ENCODE results near the gene R3HDM1. TPM values are rescaled to one million over a fixed set of nuclear protein-coding genes. Genes with fewer than 3 reads are reported as not detected.
"Not testable (repeated sequence)": the region's sequence is repeated elsewhere in the genome, so short reads cannot be mapped to it uniquely, and the experiment has no call there.

The R3HDM1 gene
- total and polyA plus RNA-seq, 2 donors, result 13.5 to 27.5 TPM

GRCh38 chr2:135587958-135588357 is 56.7 kb downstream of the R3HDM1 start:
- H3K4me3 ChIP-seq (ENCODE audit: low read depth, low read length), result no peak overlapping the region
- 84% methylated on average over 1 of the region's 1 CpG for WGBS
- H3K36me3 ChIP-seq (ENCODE audit: insufficient read depth), result no peaks in the 10 kb centered on the region
- H3K4me1 ChIP-seq (ENCODE audit: insufficient read depth), result no peaks in the 10 kb centered on the region
- no peak overlapping the region for H3K27ac ChIP-seq (ENCODE audit: low read depth)
- no peak for DNase-seq (ENCODE audit: extremely low spot score)

- no peak for DNase-seq (ENCODE audit: extremely low spot score)
- no peak overlapping the region for H3K27ac ChIP-seq (ENCODE audit: low read depth)
- no peak overlapping the region for H3K4me3 ChIP-seq (ENCODE audit: low read depth, low read length)
- no peaks in the 10 kb centered on the region for H3K36me3 ChIP-seq (ENCODE audit: insufficient read depth)
- H3K4me1 ChIP-seq (ENCODE audit: insufficient read depth), result no peaks in the 10 kb centered on the region
- 55% methylated on average over 2 of the region's 2 CpGs for WGBS
These were observed 59.5 kb downstream of the R3HDM1 start for GRCh38 chr2:135590619-135591260.

- Histone ChIP-seq H3K4me3 (ENCODE audit: low read depth, low read length) (no peak overlapping the region), H3K27ac (ENCODE audit: low read depth) (no peak overlapping the region), H3K36me3 (ENCODE audit: insufficient read depth) (peaks cover 5% of the 10 kb centered on the region), H3K4me1 (ENCODE audit: insufficient read depth) (no peaks in the 10 kb centered on the region)
- no peak for DNase-seq (ENCODE audit: extremely low spot score)
- WGBS, result 91% methylated on average over 2 of the region's 2 CpGs
These were observed 69.6 kb downstream of the R3HDM1 start for GRCh38 chr2:135600915-135601314.

- Histone ChIP-seq H3K4me3 (ENCODE audit: low read depth, low read length) (no peak overlapping the region), H3K27ac (ENCODE audit: low read depth) (no peak overlapping the region), H3K36me3 (ENCODE audit: insufficient read depth) (peaks cover 5% of the 10 kb centered on the region), H3K4me1 (ENCODE audit: insufficient read depth) (no peaks in the 10 kb centered on the region)
- WGBS, result 51% methylated on average over 7 of the region's 7 CpGs
- no peak for DNase-seq (ENCODE audit: extremely low spot score)
These were observed 72.3 kb downstream of the R3HDM1 start for GRCh38 chr2:135603543-135603942.

GRCh38 chr2:135607561-135607960 is 76.3 kb downstream of the R3HDM1 start:
- H3K4me1 ChIP-seq (ENCODE audit: insufficient read depth), result no peaks in the 10 kb centered on the region
- H3K4me3 ChIP-seq (ENCODE audit: low read depth, low read length), result no peak overlapping the region
- no peak overlapping the region for H3K27ac ChIP-seq (ENCODE audit: low read depth)
- DNase-seq (ENCODE audit: extremely low spot score), result no peak
- 97% methylated on average over 2 of the region's 2 CpGs for WGBS
- H3K36me3 ChIP-seq (ENCODE audit: insufficient read depth), result peaks cover 5% of the 10 kb centered on the region

GRCh38 chr2:135612319-135612718 is 81.0 kb downstream of the R3HDM1 start:
- no peak overlapping the region for H3K27ac ChIP-seq (ENCODE audit: low read depth)
- H3K4me3 ChIP-seq (ENCODE audit: low read depth, low read length), result no peak overlapping the region
- no peaks in the 10 kb centered on the region for H3K4me1 ChIP-seq (ENCODE audit: insufficient read depth)
- WGBS, result 96% methylated on average over 2 of the region's 2 CpGs
- DNase-seq (ENCODE audit: extremely low spot score), result no peak
- H3K36me3 ChIP-seq (ENCODE audit: insufficient read depth), result no peaks in the 10 kb centered on the region

- H3K36me3 ChIP-seq (ENCODE audit: insufficient read depth), result no peaks in the 10 kb centered on the region
- no peak for DNase-seq (ENCODE audit: extremely low spot score)
- no peak overlapping the region for H3K27ac ChIP-seq (ENCODE audit: low read depth)
- H3K4me1 ChIP-seq (ENCODE audit: insufficient read depth), result no peaks in the 10 kb centered on the region
- H3K4me3 ChIP-seq (ENCODE audit: low read depth, low read length), result no peak overlapping the region
- WGBS, result 91% methylated on average over 3 of the region's 3 CpGs
These were observed 84.1 kb downstream of the R3HDM1 start for GRCh38 chr2:135615404-135615803.

- no peak overlapping the region for H3K4me3 ChIP-seq (ENCODE audit: low read depth, low read length)
- H3K27ac ChIP-seq (ENCODE audit: low read depth), result no peak overlapping the region
- H3K4me1 ChIP-seq (ENCODE audit: insufficient read depth), result no peaks in the 10 kb centered on the region
- no peaks in the 10 kb centered on the region for H3K36me3 ChIP-seq (ENCODE audit: insufficient read depth)
- DNase-seq (ENCODE audit: extremely low spot score), result no peak
These were observed 86.3 kb downstream of the R3HDM1 start for GRCh38 chr2:135617501-135618015.

GRCh38 chr2:135620198-135620597 is 88.9 kb downstream of the R3HDM1 start:
- WGBS, result 96% methylated on average over 1 of the region's 1 CpG

GRCh38 chr2:135629520-135629919 is 98.2 kb downstream of the R3HDM1 start:
- Histone ChIP-seq H3K36me3 (ENCODE audit: insufficient read depth) (no peaks in the 10 kb centered on the region), H3K27ac (ENCODE audit: low read depth) (no peak overlapping the region), H3K4me1 (ENCODE audit: insufficient read depth) (no peaks in the 10 kb centered on the region), H3K4me3 (ENCODE audit: low read depth, low read length) (no peak overlapping the region)
- DNase-seq (ENCODE audit: extremely low spot score), result no peak

More at GRCh38 chr2:135620198-135620597, 88.9 kb downstream of the R3HDM1 start:
- Histone ChIP-seq H3K4me1 (ENCODE audit: insufficient read depth) (no peaks in the 10 kb centered on the region), H3K27ac (ENCODE audit: low read depth) (no peak overlapping the region), H3K4me3 (ENCODE audit: low read depth, low read length) (no peak overlapping the region), H3K36me3 (ENCODE audit: insufficient read depth) (no peaks in the 10 kb centered on the region)
- DNase-seq (ENCODE audit: extremely low spot score), result no peak

GRCh38 chr2:135630034-135630433 is 98.8 kb downstream of the R3HDM1 start:
- not testable (repeated sequence) for H3K36me3 ChIP-seq (ENCODE audit: insufficient read depth); DNase-seq (ENCODE audit: extremely low spot score); H3K27ac ChIP-seq (ENCODE audit: low read depth); H3K4me1 ChIP-seq (ENCODE audit: insufficient read depth); H3K4me3 ChIP-seq (ENCODE audit: low read depth, low read length)
- WGBS, result 95% methylated on average over 8 of the region's 8 CpGs

- DNase-seq (ENCODE audit: extremely low spot score), result no peak
- H3K27ac ChIP-seq (ENCODE audit: low read depth), result no peak overlapping the region
- no peaks in the 10 kb centered on the region for H3K36me3 ChIP-seq (ENCODE audit: insufficient read depth)
- no peaks in the 10 kb centered on the region for H3K4me1 ChIP-seq (ENCODE audit: insufficient read depth)
- no peak overlapping the region for H3K4me3 ChIP-seq (ENCODE audit: low read depth, low read length)
- 86% methylated on average over 1 of the region's 1 CpG for WGBS
These were observed 99.2 kb downstream of the R3HDM1 start for GRCh38 chr2:135630488-135630887.

- no peak overlapping the region for H3K27ac ChIP-seq (ENCODE audit: low read depth)
- DNase-seq (ENCODE audit: extremely low spot score), result no peak
- no peak overlapping the region for H3K4me3 ChIP-seq (ENCODE audit: low read depth, low read length)
- WGBS, result 89% methylated on average over 4 of the region's 4 CpGs
- no peaks in the 10 kb centered on the region for H3K36me3 ChIP-seq (ENCODE audit: insufficient read depth)
- no peaks in the 10 kb centered on the region for H3K4me1 ChIP-seq (ENCODE audit: insufficient read depth)
These were observed 102.3 kb downstream of the R3HDM1 start for GRCh38 chr2:135633582-135633981.

- Histone ChIP-seq H3K27ac (ENCODE audit: low read depth) (no peak overlapping the region), H3K4me3 (ENCODE audit: low read depth, low read length) (no peak overlapping the region), H3K4me1 (ENCODE audit: insufficient read depth) (no peaks in the 10 kb centered on the region), H3K36me3 (ENCODE audit: insufficient read depth) (no peaks in the 10 kb centered on the region)
- no peak for DNase-seq (ENCODE audit: extremely low spot score)
- 79% methylated on average over 6 of the region's 6 CpGs for WGBS
These were observed 104.0 kb downstream of the R3HDM1 start for GRCh38 chr2:135635212-135635835.
